WERI-Rb-1 (cell line): ENCODE results near the gene METTL23.

Experiments
- DNase-seq: peaks from one replicate; pipeline ENCODE4 v3.0.0-alpha.2; 2020
- H3K27ac ChIP-seq: fragments of 250-450 bp; sonication (Bioruptor Pico); 2 replicates; pipeline ENCODE4 v1.5.1; 2020; ENCODE audit warnings: mild to moderate bottlenecking, moderate library complexity
- H3K27me3 ChIP-seq: fragments of 250-450 bp; sonication (Bioruptor Pico); 2 replicates; pipeline ENCODE4 v1.5.1; 2021; ENCODE audit warnings: mild to moderate bottlenecking, low read depth, moderate library complexity; ENCODE audit not compliant: insufficient read depth, severe bottlenecking
- H3K36me3 ChIP-seq: fragments of 250-450 bp; sonication (Bioruptor Pico); 2 replicates; pipeline ENCODE4 v1.5.1; 2020; ENCODE audit warnings: mild to moderate bottlenecking, moderate library complexity
- H3K4me3 ChIP-seq: 2 replicates; pipeline ENCODE4 v1.5.1; 2011; ENCODE audit warnings: low read depth, mild to moderate bottlenecking, control low read depth, low read length
- H3K9me3 ChIP-seq: fragments of 250-450 bp; sonication (Bioruptor Pico); 2 replicates; pipeline ENCODE4 v1.5.1; 2021; ENCODE audit warnings: mild to moderate bottlenecking, moderate library complexity; ENCODE audit not compliant: severe bottlenecking
- TF ChIP-seq, protein P1 (sequence below): IDR thresholded peaks from 2 replicates; pipeline ENCODE4 v1.5.1; 2011; ENCODE audit warnings: low read depth, mild to moderate bottlenecking, control low read depth, inconsistent platforms, low read length

Gene METTL23

DNA sequence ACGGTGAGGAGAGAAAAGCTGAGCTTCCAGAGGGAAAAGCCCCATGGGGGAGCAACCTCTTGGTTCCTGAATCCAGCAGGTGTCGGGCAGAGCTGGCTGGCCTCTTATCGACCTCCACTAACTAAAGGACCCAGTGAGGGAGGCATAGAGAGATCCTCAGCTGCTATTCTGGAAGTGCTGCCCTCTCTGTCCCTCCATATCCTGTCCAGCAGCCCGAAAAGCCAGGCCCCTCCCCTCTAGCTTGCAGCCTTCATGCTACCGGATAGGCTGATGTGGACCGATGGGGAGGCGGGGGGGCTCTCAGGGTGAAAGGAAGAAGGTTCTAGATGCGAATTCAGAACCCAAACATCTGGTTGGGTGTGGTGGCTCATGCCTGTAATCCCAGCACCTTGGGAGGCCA is 40.8 kb upstream of the METTL23 start:
- Histone ChIP-seq H3K4me3 (no peak overlapping the region), H3K9me3 (no peaks in the 10 kb centered on the region), H3K27ac (no peak overlapping the region), H3K27me3 (no peaks in the 10 kb centered on the region), H3K36me3 (peaks cover 58% of the 10 kb centered on the region)
- no peak for DNase-seq
- TF ChIP-seq, protein P1, sequence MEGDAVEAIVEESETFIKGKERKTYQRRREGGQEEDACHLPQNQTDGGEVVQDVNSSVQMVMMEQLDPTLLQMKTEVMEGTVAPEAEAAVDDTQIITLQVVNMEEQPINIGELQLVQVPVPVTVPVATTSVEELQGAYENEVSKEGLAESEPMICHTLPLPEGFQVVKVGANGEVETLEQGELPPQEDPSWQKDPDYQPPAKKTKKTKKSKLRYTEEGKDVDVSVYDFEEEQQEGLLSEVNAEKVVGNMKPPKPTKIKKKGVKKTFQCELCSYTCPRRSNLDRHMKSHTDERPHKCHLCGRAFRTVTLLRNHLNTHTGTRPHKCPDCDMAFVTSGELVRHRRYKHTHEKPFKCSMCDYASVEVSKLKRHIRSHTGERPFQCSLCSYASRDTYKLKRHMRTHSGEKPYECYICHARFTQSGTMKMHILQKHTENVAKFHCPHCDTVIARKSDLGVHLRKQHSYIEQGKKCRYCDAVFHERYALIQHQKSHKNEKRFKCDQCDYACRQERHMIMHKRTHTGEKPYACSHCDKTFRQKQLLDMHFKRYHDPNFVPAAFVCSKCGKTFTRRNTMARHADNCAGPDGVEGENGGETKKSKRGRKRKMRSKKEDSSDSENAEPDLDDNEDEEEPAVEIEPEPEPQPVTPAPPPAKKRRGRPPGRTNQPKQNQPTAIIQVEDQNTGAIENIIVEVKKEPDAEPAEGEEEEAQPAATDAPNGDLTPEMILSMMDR = no peak

DNA sequence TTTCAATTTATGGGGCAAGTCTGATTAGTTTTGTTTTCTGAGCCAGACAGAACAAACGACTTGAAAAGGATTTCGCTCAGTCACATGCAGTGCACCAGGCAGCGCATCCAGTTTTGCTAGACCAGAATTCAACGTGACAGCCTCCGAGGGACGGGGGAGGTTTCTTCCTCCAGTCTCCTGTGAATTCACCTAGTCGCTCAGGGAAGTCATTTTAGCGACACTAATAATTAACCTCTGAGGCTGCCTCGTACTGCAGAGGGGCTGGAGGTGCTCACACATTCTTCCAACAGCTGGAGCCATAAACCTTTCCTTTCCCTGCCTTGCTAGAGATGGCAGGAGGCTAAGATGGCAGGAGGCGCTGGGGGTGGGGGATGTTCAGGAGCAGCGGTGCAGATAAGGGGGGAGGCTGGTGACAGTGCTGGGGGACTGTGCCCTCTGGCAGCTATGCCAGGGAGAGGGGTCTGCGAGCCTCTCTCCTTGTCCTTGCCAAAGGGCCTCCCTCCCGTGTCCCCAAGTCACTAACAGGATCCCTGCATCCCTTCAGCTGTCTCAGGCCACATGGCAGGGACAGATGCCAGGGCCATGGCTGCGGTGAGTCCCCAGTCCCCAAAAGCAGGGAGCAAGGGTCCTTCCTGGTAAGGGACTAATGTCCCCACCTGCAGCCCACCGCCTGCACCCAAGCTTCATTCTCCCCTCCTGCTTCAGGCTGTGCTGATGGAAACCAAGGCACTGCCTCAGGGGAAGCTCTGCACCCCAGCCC is 39.9 kb upstream of the METTL23 start:
- DNase-seq = no peak
- H3K4me3 ChIP-seq = no peak overlapping the region
- TF ChIP-seq, protein P1 = no peak
- no peaks in the 10 kb centered on the region for H3K27me3 ChIP-seq
- peaks cover 55% of the 10 kb centered on the region for H3K36me3 ChIP-seq
- H3K9me3 ChIP-seq = no peaks in the 10 kb centered on the region
- no peak overlapping the region for H3K27ac ChIP-seq

DNA sequence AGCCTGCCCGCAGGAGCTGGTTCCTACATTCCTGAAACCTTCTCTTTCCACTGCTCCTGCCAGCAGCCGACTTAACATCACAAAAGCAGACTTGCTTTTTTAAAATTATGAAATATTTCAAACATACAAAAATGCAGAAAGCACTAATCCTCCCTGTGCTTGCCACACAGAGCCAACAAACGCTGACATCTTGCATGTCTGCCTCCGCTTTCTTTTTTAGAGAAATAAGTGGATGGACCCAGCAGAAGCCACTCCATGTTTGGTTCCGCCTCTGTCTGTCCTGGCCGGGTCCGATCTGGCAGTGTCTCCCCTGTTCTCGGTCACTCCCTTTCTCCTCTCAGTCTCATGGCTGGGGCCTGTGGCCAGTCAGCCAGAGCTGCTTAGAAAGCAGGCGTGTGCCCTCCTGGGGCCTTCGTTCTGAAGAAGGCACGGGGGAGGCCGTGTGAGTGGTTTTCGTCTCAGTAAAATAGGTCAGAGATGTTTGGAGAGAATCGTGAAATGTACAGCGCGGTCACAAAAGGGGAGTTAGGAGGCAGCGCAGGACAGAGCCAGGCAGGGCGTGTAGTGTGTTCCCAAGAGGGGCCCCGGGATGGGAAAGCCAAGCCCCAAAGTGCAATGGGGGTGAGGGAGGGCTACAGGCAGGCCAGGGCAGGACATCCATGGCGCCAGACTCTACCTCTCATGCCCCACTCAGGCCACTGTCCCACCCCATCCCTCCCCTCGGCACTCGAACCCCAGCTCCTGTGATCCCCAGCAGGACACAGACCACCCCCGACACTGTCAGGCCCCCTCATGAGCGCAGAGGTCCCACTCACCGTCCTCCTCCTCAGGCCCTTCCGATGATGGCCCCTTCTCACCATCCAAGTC is 39.1 kb upstream of the METTL23 start:
- H3K27ac ChIP-seq = no peak overlapping the region
- no peaks in the 10 kb centered on the region for H3K9me3 ChIP-seq
- no peak for DNase-seq
- TF ChIP-seq, protein P1 = no peak
- no peaks in the 10 kb centered on the region for H3K27me3 ChIP-seq
- peaks cover 47% of the 10 kb centered on the region for H3K36me3 ChIP-seq
- H3K4me3 ChIP-seq = no peak overlapping the region

DNA sequence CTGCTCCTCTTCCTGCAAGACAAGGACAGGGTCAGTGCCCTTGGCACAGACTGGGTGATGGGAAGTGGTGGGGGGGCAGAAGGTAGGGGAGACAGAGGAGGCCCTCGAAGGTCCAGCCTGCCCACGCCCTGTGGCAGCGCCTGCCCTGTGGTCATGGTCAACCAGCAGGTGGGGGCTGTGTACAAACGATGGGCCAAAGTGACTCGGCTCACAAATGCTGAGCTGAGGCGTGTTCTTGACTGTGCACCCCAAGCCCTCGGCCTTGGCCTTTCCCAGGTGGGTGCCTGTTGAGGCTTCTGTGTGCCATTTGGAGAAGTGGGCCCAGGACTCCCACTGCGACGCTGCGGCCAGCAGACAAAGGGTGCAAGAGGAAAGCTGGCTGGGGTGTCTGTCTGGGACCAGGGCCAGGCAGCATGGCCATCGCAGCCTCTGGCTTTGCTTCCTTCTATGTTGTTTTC is 38.4 kb upstream of the METTL23 start:
- no peak for DNase-seq
- no peak overlapping the region for H3K27ac ChIP-seq
- no peaks in the 10 kb centered on the region for H3K9me3 ChIP-seq
- peaks cover 42% of the 10 kb centered on the region for H3K36me3 ChIP-seq
- TF ChIP-seq, protein P1 = no peak
- no peaks in the 10 kb centered on the region for H3K27me3 ChIP-seq
- H3K4me3 ChIP-seq = no peak overlapping the region

DNA sequence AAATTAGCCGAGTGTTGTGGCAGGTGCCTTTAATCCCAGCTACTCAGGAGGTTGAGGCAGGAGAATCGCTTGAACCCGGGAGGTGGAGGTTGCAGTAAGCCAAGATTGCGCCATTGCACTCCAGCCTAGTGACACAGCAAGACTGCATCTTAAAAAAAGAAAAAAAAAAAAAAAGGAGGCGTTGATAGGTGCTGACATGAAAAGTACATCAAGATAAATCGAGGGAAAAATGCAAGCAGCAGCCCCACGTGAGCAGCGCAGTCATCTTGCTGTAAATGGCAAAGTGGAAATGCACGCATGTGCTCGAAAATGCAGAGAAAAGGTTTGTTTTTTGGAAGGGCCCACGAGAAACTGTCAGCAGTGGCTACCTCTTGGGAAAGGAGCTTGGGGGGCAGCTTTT is 36.8 kb upstream of the METTL23 start:
- no peak overlapping the region for H3K4me3 ChIP-seq
- TF ChIP-seq, protein P1 = no peak
- H3K9me3 ChIP-seq = no peaks in the 10 kb centered on the region
- DNase-seq = no peak
- no peak overlapping the region for H3K27ac ChIP-seq
- H3K27me3 ChIP-seq = no peaks in the 10 kb centered on the region
- H3K36me3 ChIP-seq = peaks cover 28% of the 10 kb centered on the region
